CD4-positive, alpha-beta T cell treated with Interferon gamma for 1 hour (primary cell): ENCODE results near the gene MAGEC3.
"Not testable (repeated sequence)": the region's sequence is repeated elsewhere in the genome, so short reads cannot be mapped to it uniquely, and the experiment has no call there.

Experiments used
- DNase-seq: peaks from one replicate; pipeline ENCODE4 v3.0.0-alpha.2; 2020

Gene MAGEC3

DNA sequence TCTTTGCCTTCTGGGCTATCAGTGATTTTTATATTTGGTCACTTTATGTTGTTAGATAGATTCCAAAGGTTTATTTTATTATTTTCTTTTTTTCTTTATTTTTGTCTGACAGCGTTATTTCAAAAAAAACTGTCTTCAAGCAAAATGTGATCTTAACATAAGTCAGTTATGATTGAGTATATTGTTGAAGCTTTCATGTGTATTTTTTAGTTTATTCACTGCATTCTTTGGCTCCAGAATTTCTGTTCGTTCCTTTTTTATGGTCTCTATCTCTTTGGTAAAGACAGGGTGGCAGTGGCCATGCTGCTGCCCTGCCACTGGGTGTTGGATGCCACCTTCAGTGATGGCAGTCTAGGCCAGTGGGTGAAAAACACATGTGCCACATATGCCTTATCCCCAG, at the start of gene MAGEC3:
Gene MAGEC3 (plus strand): TSS at position 301 of the 400 bp plus-strand sequence. CDS start 0 bp downstream, at position 301.
- DNase-seq = no peak

- no peak for DNase-seq
Observed at GRCh38 chrX:141791856-141792255, 46.3 kb upstream of the MAGEC3 start.

DNA sequence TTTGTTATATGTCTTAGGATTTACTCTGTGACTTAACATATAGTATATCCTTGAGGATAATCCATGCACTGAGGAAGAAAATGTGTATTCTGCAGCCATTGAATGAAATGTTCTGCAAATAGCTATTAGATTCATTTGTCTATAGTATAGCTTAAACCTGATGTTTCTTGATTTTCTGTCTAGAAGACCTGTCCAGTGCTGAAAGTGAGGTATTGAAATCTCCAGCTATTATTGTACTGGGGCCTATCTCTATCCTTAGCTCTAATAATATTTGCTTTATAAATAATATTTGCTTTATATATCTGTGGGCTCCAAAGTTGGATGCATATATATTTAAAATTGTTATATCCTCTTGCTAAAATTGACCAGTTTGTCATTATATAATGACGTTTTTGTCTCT, 26.7 kb upstream of the MAGEC3 start:
- no peak for DNase-seq

DNA sequence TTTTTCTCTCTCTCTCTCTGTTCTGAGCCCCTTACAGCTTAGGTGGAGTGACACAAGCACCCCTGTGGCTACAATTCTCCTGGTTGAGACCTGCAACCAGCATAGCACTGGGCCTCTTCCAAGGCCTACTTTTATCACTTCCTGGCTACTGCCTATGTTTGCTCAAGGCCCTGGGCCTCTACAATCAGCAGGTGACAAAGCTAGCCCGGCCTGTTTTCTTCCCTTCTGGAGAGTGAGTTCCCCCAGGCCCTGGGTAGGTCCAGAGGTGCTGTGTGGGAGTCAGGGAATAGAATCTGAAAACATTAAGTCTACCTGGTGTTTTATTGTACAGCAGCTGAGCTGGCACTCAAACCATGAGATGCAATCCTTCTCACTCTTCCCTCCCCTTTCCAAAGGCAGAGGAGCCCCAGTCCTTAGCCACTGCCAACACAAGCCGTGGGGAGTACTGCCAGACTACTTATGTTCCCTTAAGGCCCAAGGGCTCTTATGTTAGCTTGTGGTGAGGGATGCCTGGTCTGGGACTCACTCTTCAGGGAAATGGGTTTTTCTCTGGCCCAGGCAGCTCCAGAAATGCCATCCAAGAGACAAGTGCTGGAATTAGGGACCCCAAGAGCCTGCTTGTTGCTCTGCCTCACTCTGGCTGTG, 23.8 kb upstream of the MAGEC3 start:
- no peak for DNase-seq

GRCh38 chrX:141815904-141816303, 22.2 kb upstream of the MAGEC3 start:
- no peak for DNase-seq

GRCh38 chrX:141832247-141832646, 5.9 kb upstream of the MAGEC3 start:
- no peak for DNase-seq

- DNase-seq = no peak
Observed at GRCh38 chrX:141839856-141840255, 1.7 kb downstream of the MAGEC3 start.

DNA sequence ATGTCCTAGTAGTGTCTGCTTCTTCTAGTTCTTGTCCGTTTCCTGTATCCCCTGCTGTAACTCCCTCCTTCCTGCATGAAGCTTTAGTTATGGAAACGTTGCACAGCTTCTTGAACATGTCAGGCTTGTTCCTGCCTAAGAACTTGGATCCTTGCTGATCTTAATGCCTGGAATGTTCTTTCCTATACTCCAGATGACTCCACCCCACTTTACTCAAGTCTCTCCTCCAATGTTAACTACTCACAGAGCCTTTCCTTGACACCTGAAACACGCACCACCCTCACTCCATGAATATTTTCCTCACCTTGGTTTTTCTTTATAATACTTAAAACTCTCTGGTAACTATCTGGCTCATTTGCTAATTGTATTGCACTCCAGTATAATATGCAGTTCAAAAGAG, 19.4 kb downstream of the MAGEC3 start:
- DNase-seq = no peak

- no peak for DNase-seq
Observed at GRCh38 chrX:141879616-141880015, 41.5 kb downstream of the MAGEC3 start.

- not testable (repeated sequence) for DNase-seq
Observed at GRCh38 chrX:141888811-141889210, 50.7 kb downstream of the MAGEC3 start.

- no peak for DNase-seq
Observed at GRCh38 chrX:141894733-141895132, 56.6 kb downstream of the MAGEC3 start.

DNA sequence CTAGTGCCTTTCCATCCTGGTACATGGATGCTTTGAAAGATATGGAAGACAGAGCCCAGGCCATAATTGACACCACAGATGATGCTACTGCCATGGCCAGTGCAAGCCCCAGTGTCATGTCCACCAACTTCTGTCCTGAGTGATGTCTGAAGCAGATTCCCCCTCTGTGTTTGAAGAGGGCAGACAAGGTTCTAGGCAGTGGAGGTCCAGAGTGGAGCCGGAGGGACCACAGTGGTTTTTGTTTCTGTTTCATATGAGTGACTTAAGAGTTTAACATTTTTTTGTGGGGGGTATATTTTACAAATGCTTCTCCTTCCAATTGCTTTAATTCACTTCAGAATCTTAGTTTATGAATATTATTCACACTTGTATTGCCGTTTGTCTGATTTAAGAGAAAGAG, 59.6 kb downstream of the MAGEC3 start:
- no peak for DNase-seq

DNA sequence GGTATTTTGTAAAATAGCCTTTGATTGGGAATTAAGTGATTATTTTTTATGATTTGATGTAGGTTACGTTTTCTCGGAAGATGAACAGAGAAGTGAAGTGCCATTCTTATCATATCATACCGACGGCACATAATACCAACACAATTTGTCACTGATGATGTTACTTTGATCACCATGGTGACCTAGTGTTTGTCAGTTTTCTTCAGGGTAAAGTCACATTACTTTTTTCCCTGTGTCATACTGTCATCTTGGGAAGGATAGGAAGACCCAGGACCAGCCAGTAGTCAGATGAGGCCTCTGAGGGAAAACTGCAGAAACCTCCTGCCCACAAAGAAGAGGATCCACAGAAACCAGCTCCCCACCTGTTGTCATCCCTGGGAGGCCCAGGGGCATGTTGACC, 64.2 kb downstream of the MAGEC3 start:
- DNase-seq = no peak

DNA sequence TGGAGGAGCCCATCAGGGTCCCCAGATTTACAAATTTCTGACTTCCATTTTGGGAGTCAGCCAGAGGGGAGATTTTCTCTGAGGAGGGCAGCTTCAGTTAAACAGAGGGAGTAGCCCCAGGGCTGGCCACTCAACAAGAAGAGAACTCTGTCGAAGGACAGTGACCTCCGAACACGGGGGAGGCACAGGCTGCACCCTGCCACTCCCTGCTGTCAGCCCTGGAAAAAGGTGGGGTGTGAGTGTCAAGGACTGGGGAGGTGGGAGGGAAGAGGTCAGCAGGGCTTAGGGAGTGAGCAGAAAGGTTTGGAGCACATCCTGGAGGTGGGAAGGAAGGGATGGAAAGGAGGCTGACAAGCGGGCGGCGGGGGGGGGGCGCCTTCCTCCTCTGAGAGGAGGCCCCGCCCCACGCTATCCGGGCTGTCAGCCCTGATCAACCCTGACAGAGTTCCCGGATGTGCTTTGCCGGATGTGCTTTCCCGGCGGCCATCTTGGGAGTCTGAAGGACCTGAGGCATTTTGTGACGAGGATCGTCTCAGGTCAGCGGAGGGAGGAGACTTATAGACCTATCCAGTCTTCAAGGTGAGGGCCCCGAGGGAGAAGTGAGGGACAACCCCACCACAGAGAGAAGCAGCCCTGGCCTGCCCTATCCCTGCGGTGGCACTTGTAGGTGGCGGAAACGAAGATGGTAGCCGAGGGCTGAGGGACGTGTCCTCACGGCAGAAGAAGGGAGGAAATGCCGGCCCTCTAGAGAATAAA, 65.5 kb downstream of the MAGEC3 start, which contains the start of gene MAGEC1:
Gene MAGEC1 (plus strand): TSS at position 495 of the 756 bp plus-strand sequence. CDS start 1,179 bp downstream, outside the sequence.
- no peak for DNase-seq

GRCh38 chrX:141904262-141904661, 66.1 kb downstream of the MAGEC3 start:
- no peak for DNase-seq

DNA sequence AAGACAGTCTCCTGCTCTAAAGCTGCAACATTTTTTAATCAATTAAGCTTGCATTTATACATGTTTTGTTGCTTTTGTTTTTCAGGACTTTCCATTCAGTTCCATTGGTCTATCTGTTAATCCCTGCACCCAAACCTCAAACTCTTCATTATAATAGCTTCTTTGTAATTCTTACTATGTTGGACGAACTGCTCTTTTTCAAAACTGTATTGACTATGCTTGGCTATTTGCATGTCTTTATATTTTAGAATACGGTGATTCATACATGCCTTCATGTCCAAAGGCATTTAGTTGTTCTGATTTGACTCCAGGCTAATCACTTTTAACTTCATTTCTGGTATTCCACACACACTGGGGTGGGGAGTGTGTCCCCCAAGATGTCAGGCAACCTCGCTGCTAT, 79.7 kb downstream of the MAGEC3 start:
- no peak for DNase-seq

DNA sequence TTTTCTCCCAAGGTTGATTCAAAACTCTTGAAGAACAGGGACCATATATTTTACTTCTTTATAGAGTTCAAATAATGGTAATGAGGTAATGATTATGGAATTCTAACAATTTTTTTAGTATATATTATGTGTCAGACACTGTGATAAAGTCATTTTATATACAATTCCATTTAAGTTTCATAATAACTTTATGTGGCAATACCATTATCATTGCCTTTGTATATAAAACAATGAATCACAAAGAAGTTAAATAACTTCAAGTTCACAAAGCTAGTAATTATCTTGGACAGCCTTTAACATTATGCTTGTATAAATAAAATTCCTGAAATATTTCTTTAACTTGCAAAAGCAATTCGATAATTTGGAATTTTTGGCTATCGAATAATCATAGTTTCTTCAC, 86.2 kb downstream of the MAGEC3 start:
- no peak for DNase-seq

DNA sequence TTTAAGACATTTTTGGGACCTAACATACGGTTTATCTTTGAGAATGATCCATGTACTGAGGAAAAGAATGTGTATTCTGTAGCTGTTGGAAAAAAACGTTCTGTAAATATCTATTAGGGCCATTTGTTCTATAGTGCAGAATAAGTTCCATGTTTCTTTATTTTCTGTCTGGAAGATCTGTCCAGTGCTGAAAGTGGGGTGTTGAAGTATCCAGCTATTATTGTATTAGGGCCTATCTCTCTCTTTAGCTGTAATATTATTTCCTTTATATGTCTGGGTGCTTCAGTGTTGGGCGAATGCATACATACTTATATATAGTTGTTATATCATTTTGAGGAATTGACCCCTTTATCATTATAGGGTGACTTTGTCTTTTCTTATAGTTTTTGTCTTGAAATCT, 90.3 kb downstream of the MAGEC3 start:
- DNase-seq = no peak

GRCh38 chrX:141934059-141934641, 96.0 kb downstream of the MAGEC3 start:
- no peak for DNase-seq

DNA sequence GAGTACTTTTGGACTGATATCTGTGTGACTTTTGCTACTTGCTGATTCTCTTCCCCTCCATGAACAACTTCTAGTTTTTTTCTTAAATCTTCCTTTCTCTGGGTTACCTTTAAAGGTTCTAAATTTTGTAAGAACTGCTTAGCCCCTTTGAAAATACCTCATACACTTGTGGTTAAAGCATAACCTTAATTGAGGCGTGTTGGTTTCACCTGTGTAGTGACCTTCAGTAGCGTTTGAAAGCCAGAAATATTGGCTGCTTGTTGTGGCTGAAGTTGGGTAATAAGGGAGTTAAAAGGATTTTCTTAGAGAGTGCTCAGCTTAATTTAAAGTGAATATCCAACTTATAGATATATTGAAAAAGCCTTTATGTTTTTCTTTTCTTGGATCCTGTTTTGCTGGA, 97.5 kb downstream of the MAGEC3 start:
- DNase-seq = no peak

- DNase-seq = no peak
Observed at GRCh38 chrX:141936080-141936479, 98.0 kb downstream of the MAGEC3 start.

DNA sequence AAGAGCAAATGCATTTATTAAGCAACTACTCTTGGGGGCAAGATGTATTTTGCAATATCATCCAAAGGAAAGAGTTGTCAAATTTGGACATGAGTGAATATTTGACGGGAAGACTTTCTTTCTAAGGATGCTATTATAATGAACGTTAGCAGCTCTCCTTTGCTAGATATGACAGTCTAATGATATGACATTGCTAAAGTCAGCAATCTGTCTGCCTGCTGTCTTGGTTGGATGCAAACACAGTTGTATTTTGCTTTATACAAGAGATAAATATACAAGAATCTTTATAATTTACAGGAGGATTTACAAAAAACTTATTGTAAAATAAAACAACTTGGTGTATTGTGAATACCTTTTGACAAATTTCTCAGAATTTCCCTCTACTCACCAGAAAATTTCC, 103.1 kb downstream of the MAGEC3 start:
- no peak for DNase-seq

GRCh38 chrX:141945426-141945825, 107.3 kb downstream of the MAGEC3 start:
- DNase-seq = no peak

DNA sequence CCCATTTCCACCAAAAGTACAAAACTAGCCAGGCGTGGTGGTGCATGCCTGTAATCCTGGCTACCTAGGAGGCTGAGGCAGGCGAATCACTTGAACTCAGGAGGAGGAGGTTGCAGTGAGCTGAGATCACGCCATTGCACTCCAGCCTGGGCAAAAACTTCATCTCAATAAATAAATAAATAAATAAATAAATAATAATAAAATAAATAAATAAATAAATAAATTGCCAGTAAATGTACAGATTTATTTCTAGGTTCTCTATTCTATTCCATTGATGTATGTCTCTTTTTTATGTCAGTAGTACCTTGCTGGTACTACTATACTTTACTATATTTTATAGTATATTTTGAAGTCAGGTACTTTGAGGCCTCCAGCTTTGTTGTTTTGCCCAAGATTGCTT, 109.2 kb downstream of the MAGEC3 start:
- no peak for DNase-seq
